ENCODE results near the gene PCDH7. TPM values are rescaled to one million over a fixed set of nuclear protein-coding genes. Genes with fewer than 3 reads are reported as not detected.

PCDH7 gene
- total RNA-seq, 2 experiments from 2014 or later: not detected

DNA sequence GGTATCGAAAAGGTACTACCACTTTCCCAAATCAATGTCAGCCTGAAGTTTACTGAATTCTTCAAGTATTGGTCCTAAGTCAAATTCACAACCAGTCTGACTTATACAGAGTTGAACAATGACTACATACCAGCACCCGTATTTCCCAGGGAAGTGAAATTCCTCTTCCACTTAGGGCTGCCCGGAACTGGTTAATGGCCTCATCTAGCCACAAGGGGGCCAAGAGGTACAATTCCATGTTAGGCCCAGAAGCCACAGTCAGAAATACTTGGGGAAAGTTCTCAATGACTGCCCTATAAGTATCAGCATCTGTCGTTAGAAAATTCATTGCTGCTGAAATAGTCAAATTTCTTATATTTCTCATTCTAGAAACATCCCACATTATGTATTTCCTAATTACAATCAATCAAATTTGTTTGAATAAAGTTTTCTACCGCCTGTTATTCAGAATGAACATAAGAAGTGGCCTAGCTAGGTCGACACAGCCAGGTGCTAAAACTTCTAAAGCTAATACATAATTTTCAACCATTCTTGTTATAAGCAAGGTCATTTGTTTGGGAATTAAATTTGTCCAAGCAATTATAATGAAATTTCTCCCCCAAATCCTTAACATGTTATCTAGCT, 5.6 kb upstream of the PCDH7 start:
- POLR2A ChIA-PET: no interaction called here
- H3K9me2 ChIP-seq (ENCODE audit: insufficient read depth, low read length): no peaks in the 10 kb centered on the region
- no peaks in the 10 kb centered on the region for H3K9me3 ChIP-seq (ENCODE audit: low read length)
- H3K4me3 ChIP-seq (ENCODE audit: low read depth, low read length, poor library complexity, severe bottlenecking): no peak overlapping the region
- DNase-seq (ENCODE audit: low spot score): peak; percentile 4
- CTCF ChIA-PET (ENCODE audit: unreplicated experiment): no interaction called here
- no peak overlapping the region for H3K4me2 ChIP-seq (ENCODE audit: low read length)
- TF ChIP-seq, protein P1, sequence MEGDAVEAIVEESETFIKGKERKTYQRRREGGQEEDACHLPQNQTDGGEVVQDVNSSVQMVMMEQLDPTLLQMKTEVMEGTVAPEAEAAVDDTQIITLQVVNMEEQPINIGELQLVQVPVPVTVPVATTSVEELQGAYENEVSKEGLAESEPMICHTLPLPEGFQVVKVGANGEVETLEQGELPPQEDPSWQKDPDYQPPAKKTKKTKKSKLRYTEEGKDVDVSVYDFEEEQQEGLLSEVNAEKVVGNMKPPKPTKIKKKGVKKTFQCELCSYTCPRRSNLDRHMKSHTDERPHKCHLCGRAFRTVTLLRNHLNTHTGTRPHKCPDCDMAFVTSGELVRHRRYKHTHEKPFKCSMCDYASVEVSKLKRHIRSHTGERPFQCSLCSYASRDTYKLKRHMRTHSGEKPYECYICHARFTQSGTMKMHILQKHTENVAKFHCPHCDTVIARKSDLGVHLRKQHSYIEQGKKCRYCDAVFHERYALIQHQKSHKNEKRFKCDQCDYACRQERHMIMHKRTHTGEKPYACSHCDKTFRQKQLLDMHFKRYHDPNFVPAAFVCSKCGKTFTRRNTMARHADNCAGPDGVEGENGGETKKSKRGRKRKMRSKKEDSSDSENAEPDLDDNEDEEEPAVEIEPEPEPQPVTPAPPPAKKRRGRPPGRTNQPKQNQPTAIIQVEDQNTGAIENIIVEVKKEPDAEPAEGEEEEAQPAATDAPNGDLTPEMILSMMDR (conservative IDR thresholded peaks at IDR 0.05; ENCODE audit: low read length): peak; percentile 65
- no peak for TF ChIP-seq EZH2phosphoT487 (IDR thresholded peaks at IDR 0.05; ENCODE audit: borderline replicate concordance, low read depth, low read length)
- H3K79me2 ChIP-seq (ENCODE audit: insufficient read depth, low read depth, low read length): no peaks in the 10 kb centered on the region
- intact Hi-C loops (cut with micrococcal nuclease; ENCODE audit: unreplicated experiment): no loop called here
- no peak overlapping the region for H3K27ac ChIP-seq (ENCODE audit: low read depth, low read length, poor library complexity, severe bottlenecking)
- no TSS peak for BruUV-seq (replicated peaks)
- H4K20me1 ChIP-seq (ENCODE audit: insufficient read depth, low read length): no peaks in the 10 kb centered on the region
- H3K4me1 ChIP-seq (ENCODE audit: insufficient read depth, low read length, poor library complexity, severe bottlenecking): no peaks in the 10 kb centered on the region
- no peak overlapping the region for H2AFZ ChIP-seq (ENCODE audit: low read length)
- no peaks in the 10 kb centered on the region for H3K36me3 ChIP-seq (ENCODE audit: insufficient read depth, low read length)

DNA sequence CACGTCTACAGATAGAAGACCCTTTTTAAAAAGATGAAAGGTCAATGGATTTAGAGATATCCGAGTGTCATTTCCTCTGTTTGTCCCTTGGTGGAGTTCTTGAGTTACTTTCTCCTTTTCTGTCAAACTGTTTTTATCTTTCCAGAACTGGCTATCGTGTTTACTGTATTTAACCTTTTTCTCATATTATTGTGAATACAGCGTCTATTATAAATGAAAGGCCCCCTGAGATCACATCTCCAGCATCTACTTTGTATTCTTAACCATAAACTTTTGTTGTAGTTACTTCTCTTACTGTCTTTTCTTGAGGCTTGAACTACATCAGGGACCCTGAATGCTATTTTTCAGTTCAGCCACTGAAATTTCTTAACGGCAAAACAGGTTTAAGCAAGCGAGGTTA, 4.0 kb upstream of the PCDH7 start:
- no peaks in the 10 kb centered on the region for H3K9me3 ChIP-seq (ENCODE audit: low read length)
- H4K20me1 ChIP-seq (ENCODE audit: insufficient read depth, low read length): no peaks in the 10 kb centered on the region
- POLR2A ChIA-PET: interaction anchor here (0.7 kb wide), 1 partner anchor 649 kb away, joined by 6 read pairs; no protein-coding TSS in a partner anchor
- H3K27ac ChIP-seq (ENCODE audit: low read depth, low read length, poor library complexity, severe bottlenecking): no peak overlapping the region
- intact Hi-C loops (cut with micrococcal nuclease; ENCODE audit: unreplicated experiment): no loop called here
- BruUV-seq (replicated peaks): no TSS peak
- H3K4me3 ChIP-seq (ENCODE audit: low read depth, low read length, poor library complexity, severe bottlenecking): no peak overlapping the region
- H3K36me3 ChIP-seq (ENCODE audit: insufficient read depth, low read length): no peaks in the 10 kb centered on the region
- no peak overlapping the region for H2AFZ ChIP-seq (ENCODE audit: low read length)
- TF ChIP-seq, protein P1 (conservative IDR thresholded peaks at IDR 0.05; ENCODE audit: low read length): peak; percentile 46; the same call in 1 of the 2 replicates
- TF ChIP-seq EZH2phosphoT487 (IDR thresholded peaks at IDR 0.05; ENCODE audit: borderline replicate concordance, low read depth, low read length): no peak
- H3K4me2 ChIP-seq (ENCODE audit: low read length): no peak overlapping the region
- H3K9me2 ChIP-seq (ENCODE audit: insufficient read depth, low read length): no peaks in the 10 kb centered on the region
- CTCF ChIA-PET (ENCODE audit: unreplicated experiment): no interaction called here
- DNase-seq (ENCODE audit: low spot score): no peak
- H3K79me2 ChIP-seq (ENCODE audit: insufficient read depth, low read depth, low read length): no peaks in the 10 kb centered on the region
- no peaks in the 10 kb centered on the region for H3K4me1 ChIP-seq (ENCODE audit: insufficient read depth, low read length, poor library complexity, severe bottlenecking)

DNA sequence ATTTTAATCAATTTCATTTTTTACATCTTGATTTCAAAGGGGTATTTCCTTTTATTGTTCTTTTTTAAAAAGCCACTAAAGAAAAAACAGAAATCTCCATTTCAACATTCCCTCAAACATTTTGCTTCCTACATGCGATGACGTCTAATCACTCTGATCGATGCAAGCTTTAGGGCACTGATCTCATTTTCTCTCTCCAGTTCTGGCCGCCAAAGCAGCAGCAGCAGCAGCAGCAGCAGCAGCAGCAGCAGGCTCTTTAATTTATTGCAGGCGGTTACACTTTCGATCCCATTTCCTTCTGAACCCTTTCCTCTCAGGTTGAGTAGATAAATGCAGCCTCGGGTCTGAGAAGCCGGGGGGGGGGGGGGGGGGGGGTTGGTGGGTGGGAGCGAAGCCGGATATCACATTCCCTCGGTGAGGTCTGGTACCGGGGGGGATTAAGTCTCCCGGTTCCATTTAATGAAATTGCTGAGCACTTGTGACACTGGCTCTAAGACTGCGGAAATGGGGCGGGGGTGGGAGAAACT, 3.4 kb upstream of the PCDH7 start:
- CTCF ChIA-PET (ENCODE audit: unreplicated experiment): no interaction called here
- TF ChIP-seq, protein P1 (conservative IDR thresholded peaks at IDR 0.05; ENCODE audit: low read length): no peak
- TF ChIP-seq EZH2phosphoT487 (IDR thresholded peaks at IDR 0.05; ENCODE audit: borderline replicate concordance, low read depth, low read length): no peak

More for the DNA sequence above, 3.4 kb upstream of the PCDH7 start:
- POLR2A ChIA-PET: no interaction called here
- DNase-seq (ENCODE audit: low spot score): no peak
- Histone ChIP-seq H4K20me1 (ENCODE audit: insufficient read depth, low read length) (no peaks in the 10 kb centered on the region), H3K9me3 (ENCODE audit: low read length) (no peaks in the 10 kb centered on the region), H3K4me2 (ENCODE audit: low read length) (no peak overlapping the region), H3K9me2 (ENCODE audit: insufficient read depth, low read length) (no peaks in the 10 kb centered on the region), H3K27ac (ENCODE audit: low read depth, low read length, poor library complexity, severe bottlenecking) (no peak overlapping the region), H3K36me3 (ENCODE audit: insufficient read depth, low read length) (no peaks in the 10 kb centered on the region), H2AFZ (ENCODE audit: low read length) (no peak overlapping the region), H3K4me3 (ENCODE audit: low read depth, low read length, poor library complexity, severe bottlenecking) (no peak overlapping the region), H3K79me2 (ENCODE audit: insufficient read depth, low read depth, low read length) (no peaks in the 10 kb centered on the region), H3K4me1 (ENCODE audit: insufficient read depth, low read length, poor library complexity, severe bottlenecking) (no peaks in the 10 kb centered on the region)
- BruUV-seq (replicated peaks): no TSS peak
- intact Hi-C loops (cut with micrococcal nuclease; ENCODE audit: unreplicated experiment): no loop called here

Data from OCI-LY7 (cell line).